Osteoblast (primary cell): Measurements from ENCODE around the gene FAXDC2. TPM values are rescaled to one million over a fixed set of nuclear protein-coding genes. Genes with fewer than 3 reads are reported as not detected.

Experiments
- DNase-seq: peaks from one replicate; pipeline ENCODE4 v3.0.0; 2011; ENCODE audit warnings: low spot score, mixed read lengths; ENCODE audit not compliant: insufficient read length; ENCODE audit errors: missing footprints
- H2AFZ ChIP-seq: 2 replicates; pipeline ENCODE4 v1.6.0; 2011; ENCODE audit warnings: mild to moderate bottlenecking, low read length
- H3K27ac ChIP-seq: 2 replicates; pipeline ENCODE4 v1.5.1; 2011; ENCODE audit warnings: mild to moderate bottlenecking, low read depth, low read length, moderate library complexity
- H3K27me3 ChIP-seq: 2 replicates; pipeline ENCODE4 v1.6.0; 2012; ENCODE audit warnings: mild to moderate bottlenecking, control low read depth, inconsistent platforms, low read length, moderate library complexity; ENCODE audit not compliant: insufficient read depth
- H3K36me3 ChIP-seq: 2 replicates; pipeline ENCODE4 v1.5.1; 2011; ENCODE audit warnings: mild to moderate bottlenecking, low read length, control low read depth, moderate library complexity; ENCODE audit not compliant: insufficient read depth
- H3K4me1 ChIP-seq: 2 replicates; pipeline ENCODE4 v1.5.1; 2011; ENCODE audit warnings: mild to moderate bottlenecking, low read length, control low read depth, moderate library complexity; ENCODE audit not compliant: insufficient read depth
- H3K4me2 ChIP-seq: 2 replicates; pipeline ENCODE4 v1.6.0; 2011; ENCODE audit warnings: mild to moderate bottlenecking, low read length; ENCODE audit not compliant: insufficient read depth
- H3K4me3 ChIP-seq: fragments of 200-600 bp; sonication (generic); 3 replicates; pipeline ENCODE4 v1.5.1; 2012; ENCODE audit warnings: mild to moderate bottlenecking, low read length, inconsistent platforms; ENCODE audit not compliant: insufficient read depth
- H3K79me2 ChIP-seq: 2 replicates; pipeline ENCODE4 v1.6.0; 2012; ENCODE audit warnings: mild to moderate bottlenecking, low read length, control low read depth, inconsistent platforms; ENCODE audit not compliant: insufficient read depth
- H3K9me3 ChIP-seq: 2 replicates; pipeline ENCODE4 v1.5.1; 2011; ENCODE audit warnings: low read depth, low read length, control low read depth
- H4K20me1 ChIP-seq: 2 replicates; pipeline ENCODE4 v1.6.0; 2012; ENCODE audit warnings: mild to moderate bottlenecking, low read length, control low read depth; ENCODE audit not compliant: insufficient read depth
- small RNA-seq: library from RNA; depleted of rRNA; stranded (forward); fragments of <200 nt; gene quantifications from one replicate; pipeline ENCODE3, GENCODE V24; 2012
- total RNA-seq: library from RNA; depleted of rRNA; stranded (reverse); fragments of >200 nt; gene quantifications from 2 replicates; pipeline ENCODE4 v1.2.3, GENCODE V29; 2012
- TF ChIP-seq, protein P1 (sequence below): IDR thresholded peaks from 2 replicates; pipeline ENCODE4 v1.5.1; 2011; ENCODE audit warnings: mild to moderate bottlenecking, low read depth, low read length, moderate library complexity; ENCODE audit errors: extremely low read depth

Gene FAXDC2
- total RNA-seq, 1 donor: 13.8 TPM

DNA sequence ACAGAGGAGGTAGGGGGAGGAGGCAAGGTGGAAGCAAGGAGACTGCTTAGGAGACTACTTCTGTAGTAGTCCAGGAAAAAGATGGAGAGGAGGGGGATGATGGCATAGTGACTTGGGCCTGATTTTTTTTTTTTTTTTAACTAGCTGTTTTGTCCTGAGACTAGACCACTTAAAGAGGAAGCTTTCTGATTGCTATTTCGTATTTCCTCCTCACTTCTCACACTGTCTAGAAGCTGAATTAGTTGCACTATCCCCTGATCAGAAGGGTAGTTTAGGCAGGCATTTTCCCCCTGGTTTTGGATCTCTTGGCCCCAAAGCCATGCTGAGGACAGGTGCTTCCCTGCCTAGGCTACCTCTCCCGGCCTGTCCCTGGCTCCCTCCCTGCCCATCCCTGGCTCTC lies 80.3 kb downstream of the FAXDC2 start:
- Histone ChIP-seq H3K4me3 (no peak overlapping the region), H3K4me1 (peaks cover 35% of the 10 kb centered on the region), H3K27ac (peak overlapping the region; percentile 82), H4K20me1 (peaks cover 90% of the 10 kb centered on the region), H3K4me2 (no peak overlapping the region), H3K79me2 (peaks cover 99% of the 10 kb centered on the region), H3K27me3 (no peaks in the 10 kb centered on the region), H3K9me3 (no peaks in the 10 kb centered on the region), H3K36me3 (no peaks in the 10 kb centered on the region), H2AFZ (no peak overlapping the region)
- TF ChIP-seq, protein P1, sequence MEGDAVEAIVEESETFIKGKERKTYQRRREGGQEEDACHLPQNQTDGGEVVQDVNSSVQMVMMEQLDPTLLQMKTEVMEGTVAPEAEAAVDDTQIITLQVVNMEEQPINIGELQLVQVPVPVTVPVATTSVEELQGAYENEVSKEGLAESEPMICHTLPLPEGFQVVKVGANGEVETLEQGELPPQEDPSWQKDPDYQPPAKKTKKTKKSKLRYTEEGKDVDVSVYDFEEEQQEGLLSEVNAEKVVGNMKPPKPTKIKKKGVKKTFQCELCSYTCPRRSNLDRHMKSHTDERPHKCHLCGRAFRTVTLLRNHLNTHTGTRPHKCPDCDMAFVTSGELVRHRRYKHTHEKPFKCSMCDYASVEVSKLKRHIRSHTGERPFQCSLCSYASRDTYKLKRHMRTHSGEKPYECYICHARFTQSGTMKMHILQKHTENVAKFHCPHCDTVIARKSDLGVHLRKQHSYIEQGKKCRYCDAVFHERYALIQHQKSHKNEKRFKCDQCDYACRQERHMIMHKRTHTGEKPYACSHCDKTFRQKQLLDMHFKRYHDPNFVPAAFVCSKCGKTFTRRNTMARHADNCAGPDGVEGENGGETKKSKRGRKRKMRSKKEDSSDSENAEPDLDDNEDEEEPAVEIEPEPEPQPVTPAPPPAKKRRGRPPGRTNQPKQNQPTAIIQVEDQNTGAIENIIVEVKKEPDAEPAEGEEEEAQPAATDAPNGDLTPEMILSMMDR: no peak
- DNase-seq: no peak

Small RNAs within 50 kb of the gene (small RNA-seq; reads per million reads assigned to genes)
- gene MIR378H: not detected

Other genes with a start within 250 kb of the FAXDC2 start
- gene LARP1, start 95.2 kb downstream of the FAXDC2 start, total RNA-seq: 115 and 124 TPM in 2 replicates
- 48.6 and 55.7 TPM in 2 replicates for gene CNOT8, start 8.0 kb upstream of the FAXDC2 start, total RNA-seq
- gene GEMIN5, start 87.6 kb upstream of the FAXDC2 start, total RNA-seq: 10.3 and 11.6 TPM in 2 replicates
- gene MRPL22, start 90.5 kb upstream of the FAXDC2 start, total RNA-seq: 13.3 and 17.4 TPM in 2 replicates
- gene KIF4B, start 163.2 kb upstream of the FAXDC2 start, total RNA-seq: not detected in 2 replicates